Lung (tissue), 12 donors: ENCODE results near the gene CLCA2. TPM values are rescaled to one million over a fixed set of nuclear protein-coding genes. Genes with fewer than 3 reads are reported as not detected.
A peak's percentile ranks its signal among the peaks of the same experiment; 100 is the strongest.

ENCODE experiments used
- ATAC-seq: fragments of 200-7000 bp; cut with Tn5 transposase; one replicate; pipeline ENCODE4 v1.9.1; 2020; ENCODE audit warnings: moderate number of reproducible peaks; ENCODE audit not compliant: insufficient read depth, low FRiP score
- DNase-seq, 3 donors: peaks; one replicate each; pipeline ENCODE4 v3.0.0-alpha.2; 2013 to 2017
- H3K27ac ChIP-seq, 2 donors: one replicate each; pipeline ENCODE4 v1.5.1; 2013; ENCODE audit warnings: mild to moderate bottlenecking in 2 of 2, moderate library complexity in 2 of 2, control low read depth in 1 of 2, inconsistent platforms in 1 of 2, low read depth in 1 of 2, low read length in 1 of 2
- H3K27me3 ChIP-seq, 3 donors: one replicate each; pipeline ENCODE4 v1.5.1; 2013; ENCODE audit warnings: low read length in 2 of 3; ENCODE audit not compliant: control insufficient read depth in 3 of 3, insufficient read depth in 3 of 3
- H3K36me3 ChIP-seq, 4 donors: one replicate each; pipeline ENCODE4 v1.5.1; 2013; ENCODE audit warnings: low read length in 4 of 4, mild to moderate bottlenecking in 1 of 4, moderate library complexity in 1 of 4; ENCODE audit not compliant: control insufficient read depth in 4 of 4, insufficient read depth in 4 of 4
- H3K4me1 ChIP-seq, 5 donors: one replicate each; pipeline ENCODE4 v1.5.1; 2013; ENCODE audit warnings: low read length in 5 of 5, mild to moderate bottlenecking in 2 of 5, moderate library complexity in 1 of 5; ENCODE audit not compliant: control insufficient read depth in 5 of 5, insufficient read depth in 5 of 5
- H3K4me3 ChIP-seq: one replicate; pipeline ENCODE4 v1.5.1; 2013; ENCODE audit warnings: mild to moderate bottlenecking, control low read depth, moderate library complexity
- H3K9ac ChIP-seq, 2 donors: one replicate each; pipeline ENCODE4 v1.5.1; 2013; ENCODE audit warnings: low read length in 2 of 2, control low read depth in 1 of 2; ENCODE audit not compliant: insufficient read depth in 1 of 2
- H3K9me3 ChIP-seq, 4 donors: one replicate each; pipeline ENCODE4 v1.5.1; 2013; ENCODE audit warnings: low read length in 3 of 4, mild to moderate bottlenecking in 1 of 4, moderate library complexity in 1 of 4; ENCODE audit not compliant: control insufficient read depth in 4 of 4, insufficient read depth in 3 of 4
- WGBS, 2 donors: extraction: QIAGEN DNeasy Blood & Tissue Kit; methylation state at CpG; one replicate each; pipeline ENCODE4 v1.1.7; 2013; 5-methylcytosine and 5-hydroxymethylcytosine counted together
- polyA plus RNA-seq, 2 donors: library from polyadenylated mRNA; stranded (reverse); fragments of 200-250 nt; gene quantifications; one replicate each; pipeline ENCODE4 v1.2.1, GENCODE V29; 2013
- total RNA-seq, 2 donors: library from RNA; depleted of rRNA in 1 of 2; stranded (reverse); fragments of >200 nt in 1 of 2; gene quantifications; one replicate each; pipeline ENCODE4 v1.2.1, GENCODE V29; 2014 to 2021
- TF ChIP-seq, protein P1 (sequence below): IDR thresholded peaks from 2 replicates; pipeline ENCODE4 v1.5.1; 2012; ENCODE audit warnings: mild to moderate bottlenecking; ENCODE audit errors: control extremely low read depth, extremely low read depth
- donor health status: control.
- donor health status: control.
- donor health status: Bipolar disorder and iron deficiency.
- donor health status: healthy.
- donor health status: DM: yes; HTN: yes; CAD: no.

The CLCA2 gene
- total and polyA plus RNA-seq, 4 donors, result 0.17 to 1.8 (median 0.82) TPM

DNA sequence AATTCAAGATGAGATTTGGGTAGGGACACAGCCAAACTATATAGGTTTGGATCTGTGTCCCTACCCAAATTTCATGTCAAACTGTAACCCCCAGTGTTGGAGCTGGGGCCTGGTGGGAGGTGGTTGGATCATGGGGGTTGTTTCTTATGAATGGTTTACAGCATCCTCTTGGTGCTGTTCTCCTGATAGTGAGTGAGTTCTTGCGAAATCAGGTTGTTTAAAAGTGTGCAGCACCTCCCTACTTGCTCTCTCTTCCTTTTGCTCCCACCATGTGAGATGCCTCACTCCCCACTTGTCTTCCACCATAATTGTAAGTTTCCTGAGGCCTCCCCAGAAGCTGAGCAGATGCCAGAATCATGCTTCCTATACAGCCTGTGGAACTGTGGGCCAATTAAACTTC, 45.2 kb upstream of the CLCA2 start:
- peaks cover 0 to 7% (median 0%) of the 10 kb centered on the region in 5 donors for H3K4me1 ChIP-seq
- no peaks in the 10 kb centered on the region for H3K27me3 ChIP-seq
- H3K9ac ChIP-seq, result no peak overlapping the region
- no peak overlapping the region for H3K4me3 ChIP-seq
- H3K36me3 ChIP-seq, result peaks cover 0 to 16% (median 7%) of the 10 kb centered on the region in 4 donors
- DNase-seq (no peak), ATAC-seq (no peak)
- TF ChIP-seq, protein P1, sequence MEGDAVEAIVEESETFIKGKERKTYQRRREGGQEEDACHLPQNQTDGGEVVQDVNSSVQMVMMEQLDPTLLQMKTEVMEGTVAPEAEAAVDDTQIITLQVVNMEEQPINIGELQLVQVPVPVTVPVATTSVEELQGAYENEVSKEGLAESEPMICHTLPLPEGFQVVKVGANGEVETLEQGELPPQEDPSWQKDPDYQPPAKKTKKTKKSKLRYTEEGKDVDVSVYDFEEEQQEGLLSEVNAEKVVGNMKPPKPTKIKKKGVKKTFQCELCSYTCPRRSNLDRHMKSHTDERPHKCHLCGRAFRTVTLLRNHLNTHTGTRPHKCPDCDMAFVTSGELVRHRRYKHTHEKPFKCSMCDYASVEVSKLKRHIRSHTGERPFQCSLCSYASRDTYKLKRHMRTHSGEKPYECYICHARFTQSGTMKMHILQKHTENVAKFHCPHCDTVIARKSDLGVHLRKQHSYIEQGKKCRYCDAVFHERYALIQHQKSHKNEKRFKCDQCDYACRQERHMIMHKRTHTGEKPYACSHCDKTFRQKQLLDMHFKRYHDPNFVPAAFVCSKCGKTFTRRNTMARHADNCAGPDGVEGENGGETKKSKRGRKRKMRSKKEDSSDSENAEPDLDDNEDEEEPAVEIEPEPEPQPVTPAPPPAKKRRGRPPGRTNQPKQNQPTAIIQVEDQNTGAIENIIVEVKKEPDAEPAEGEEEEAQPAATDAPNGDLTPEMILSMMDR, result no peak
- no peak overlapping the region for H3K27ac ChIP-seq
- WGBS, 2 donors, result 91 to 94% methylated on average over 1 of the region's 1 CpG
- H3K9me3 ChIP-seq, result peaks cover 0 to 3% (median 0%) of the 10 kb centered on the region in 4 donors

DNA sequence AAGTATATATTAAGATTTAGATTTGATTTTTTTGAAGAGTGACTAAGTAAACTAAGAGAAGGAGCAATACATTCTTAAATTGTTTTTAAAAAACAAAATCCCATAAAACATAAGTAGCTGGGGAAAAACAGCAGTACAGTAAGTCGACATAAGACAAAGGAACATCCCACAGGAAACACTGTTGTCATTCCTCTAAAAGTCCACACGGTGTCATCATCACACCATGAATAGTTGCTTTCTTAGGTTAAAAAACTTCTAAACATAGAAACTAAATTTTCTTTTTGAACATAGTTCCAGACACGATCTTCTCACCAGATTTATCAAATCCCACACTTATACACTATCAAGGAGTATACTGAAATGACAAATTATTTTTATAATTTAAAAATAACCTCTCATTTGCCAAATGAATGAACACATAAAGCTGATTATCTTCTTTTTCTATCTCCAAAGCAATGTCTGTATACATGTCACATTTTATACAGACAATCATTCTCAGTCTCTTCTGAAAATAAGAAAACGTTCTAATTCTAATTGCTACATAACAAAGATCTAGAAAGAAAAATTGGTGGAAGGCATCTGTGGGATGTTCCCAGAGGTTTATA, 43.6 kb upstream of the CLCA2 start:
- Histone ChIP-seq H3K27ac (no peak overlapping the region), H3K36me3 (peaks cover 0 to 12% (median 4%) of the 10 kb centered on the region in 4 donors), H3K4me1 (peaks cover 0 to 7% (median 0%) of the 10 kb centered on the region in 5 donors), H3K4me3 (no peak overlapping the region), H3K27me3 (no peaks in the 10 kb centered on the region), H3K9me3 (peaks cover 0 to 3% (median 0%) of the 10 kb centered on the region in 4 donors), H3K9ac (peak overlapping the region in 1 of 2 donors; percentile 46)
- TF ChIP-seq, protein P1, result peak; percentile 80
- WGBS, 2 donors, result 8 to 14% methylated on average over 4 of the region's 4 CpGs
- peak; percentile 72 for ATAC-seq
- DNase-seq, result peak in 2 of 3 donors; percentile 90 to 93

DNA sequence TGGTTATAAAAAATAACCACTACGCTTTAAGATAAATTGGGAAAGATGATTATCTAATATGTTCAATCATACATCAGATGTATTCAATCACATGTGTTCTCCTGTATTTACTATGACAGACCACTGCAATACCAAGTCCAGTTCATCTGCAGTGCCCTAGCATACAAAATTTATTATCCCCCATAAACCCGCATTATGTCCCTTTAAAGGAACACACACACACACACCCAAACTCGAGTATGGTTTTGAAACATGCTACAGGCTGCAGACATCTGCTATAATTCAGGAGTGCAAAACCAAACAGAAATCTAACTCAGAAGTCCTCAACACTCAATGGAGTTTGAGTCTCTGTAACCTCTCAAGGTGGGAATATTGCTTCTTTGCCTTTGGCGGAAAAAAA, 42.7 kb upstream of the CLCA2 start:
- peaks cover 0 to 8% (median 4%) of the 10 kb centered on the region in 4 donors for H3K36me3 ChIP-seq
- H3K27ac ChIP-seq, result no peak overlapping the region
- WGBS, 2 donors, result 64 to 74% methylated on average over 4 of the region's 4 CpGs
- DNase-seq (peak in 1 of 3 donors; percentile 36), ATAC-seq (no peak)
- peak overlapping the region in 1 of 2 donors; percentile 33 for H3K9ac ChIP-seq
- H3K4me1 ChIP-seq, result peaks cover 0 to 7% (median 0%) of the 10 kb centered on the region in 5 donors
- TF ChIP-seq, protein P1, result no peak
- H3K27me3 ChIP-seq, result no peaks in the 10 kb centered on the region
- H3K4me3 ChIP-seq, result no peak overlapping the region
- peaks cover 0 to 3% (median 0%) of the 10 kb centered on the region in 4 donors for H3K9me3 ChIP-seq
